ENCODE measurements around the gene RBBP8NL.

Gene RBBP8NL

GRCh38 chr20:62368976-62369814 lies 58.1 kb downstream of the RBBP8NL start:
- H3K4me1 ChIP-seq (ENCODE audit: control insufficient read depth, insufficient read depth, low read length), result peaks cover 85% of the 10 kb centered on the region

GRCh38 chr20:62368392-62368975 lies 58.9 kb downstream of the RBBP8NL start:
- Histone ChIP-seq H3K27me3 (ENCODE audit: control insufficient read depth in 1 of 2, insufficient read depth in 2 of 2, low read length in 2 of 2) (no peaks in the 10 kb centered on the region), H3K27ac (ENCODE audit: low read length) (peak overlapping the region; percentile 99), H3K9ac (ENCODE audit: low read length in 2 of 2) (peak overlapping the region; percentile 42 to 61), H3K4me1 (ENCODE audit: control insufficient read depth, insufficient read depth, low read length) (peaks cover 86% of the 10 kb centered on the region), H3K4me3 (ENCODE audit: low read length in 2 of 2) (peak overlapping the region; percentile 31 to 68), H3K9me3 (ENCODE audit: control insufficient read depth in 2 of 2, low read length in 2 of 2) (no peaks in the 10 kb centered on the region), H3K36me3 (ENCODE audit: control insufficient read depth in 2 of 2, insufficient read depth in 2 of 2, low read length in 2 of 2) (no peaks in the 10 kb centered on the region)

More at GRCh38 chr20:62368976-62369814, 58.1 kb downstream of the RBBP8NL start:
- H3K9me3 ChIP-seq (ENCODE audit: control insufficient read depth in 2 of 2, low read length in 2 of 2), result no peaks in the 10 kb centered on the region
- no peaks in the 10 kb centered on the region for H3K27me3 ChIP-seq (ENCODE audit: control insufficient read depth in 1 of 2, insufficient read depth in 2 of 2, low read length in 2 of 2)
- peak overlapping the region; percentile 29 to 61 for H3K9ac ChIP-seq (ENCODE audit: low read length in 2 of 2)
- H3K36me3 ChIP-seq (ENCODE audit: control insufficient read depth in 2 of 2, insufficient read depth in 2 of 2, low read length in 2 of 2), result no peaks in the 10 kb centered on the region
- H3K4me3 ChIP-seq (ENCODE audit: low read length in 2 of 2), result peak overlapping the region in 1 of 2 donors; percentile 68
- peak overlapping the region; percentile 99 for H3K27ac ChIP-seq (ENCODE audit: low read length)

DNA sequence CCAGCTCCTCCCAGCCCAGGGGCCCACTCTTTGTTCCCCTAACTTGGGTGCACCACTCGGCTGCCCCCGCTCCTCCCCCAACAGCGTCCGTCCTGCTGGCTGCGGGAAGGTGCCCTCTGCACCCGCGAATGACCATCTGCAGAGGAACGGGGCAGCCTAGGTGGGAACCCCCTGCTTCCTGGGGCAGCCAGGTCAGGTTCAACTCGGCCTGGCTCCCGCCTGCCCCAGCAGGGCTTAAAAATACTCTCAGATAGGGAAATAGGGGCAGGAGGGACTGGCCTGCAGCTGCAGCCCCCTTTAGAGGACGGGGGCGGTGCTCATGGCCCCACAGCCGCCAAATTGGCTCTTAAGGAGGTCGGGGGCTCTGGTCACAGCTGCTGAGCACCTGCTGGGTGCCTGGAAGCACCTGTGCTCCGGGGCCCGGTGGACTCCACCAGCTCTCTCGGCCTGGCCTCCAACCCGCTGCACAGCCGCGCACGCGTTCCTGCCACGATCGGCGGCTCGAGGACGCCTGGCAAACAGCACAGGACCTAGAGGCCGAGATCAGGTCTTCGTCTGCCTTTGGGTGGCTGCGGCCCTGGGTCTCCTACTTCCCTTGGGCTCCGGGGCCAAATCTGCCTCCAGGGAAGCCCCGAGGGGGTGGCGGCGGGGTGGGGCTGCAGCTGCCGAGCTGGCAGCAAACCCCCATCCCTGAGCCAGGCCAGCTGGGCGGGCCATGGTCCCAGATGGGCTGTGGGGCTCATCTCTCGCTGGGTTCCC lies 59.5 kb downstream of the RBBP8NL start:
- peaks cover 88% of the 10 kb centered on the region for H3K4me1 ChIP-seq (ENCODE audit: control insufficient read depth, insufficient read depth, low read length)
- H3K27me3 ChIP-seq (ENCODE audit: control insufficient read depth in 1 of 2, insufficient read depth in 2 of 2, low read length in 2 of 2), result no peaks in the 10 kb centered on the region
- peak overlapping the region; percentile 21 to 60 for H3K9ac ChIP-seq (ENCODE audit: low read length in 2 of 2)
- H3K27ac ChIP-seq (ENCODE audit: low read length), result peak overlapping the region; percentile 99
- no peaks in the 10 kb centered on the region for H3K36me3 ChIP-seq (ENCODE audit: control insufficient read depth in 2 of 2, insufficient read depth in 2 of 2, low read length in 2 of 2)
- H3K9me3 ChIP-seq (ENCODE audit: control insufficient read depth in 2 of 2, low read length in 2 of 2), result no peaks in the 10 kb centered on the region
- H3K4me3 ChIP-seq (ENCODE audit: low read length in 2 of 2), result peak overlapping the region; percentile 43 to 68

GRCh38 chr20:62367136-62367632 lies 60.2 kb downstream of the RBBP8NL start, which contains the start of gene LAMA5:
TSS of gene LAMA5 (minus strand) at chr20:62367312. CDS start at chr20:62367245, 67 bp downstream.
- peak within 1 kb of the TSS; percentile 76 to 87 for H3K9ac ChIP-seq (ENCODE audit: low read length in 2 of 2)
- H3K27me3 ChIP-seq (ENCODE audit: control insufficient read depth in 1 of 2, insufficient read depth in 2 of 2, low read length in 2 of 2), result no peaks in the 10 kb centered on the region
- H3K27ac ChIP-seq (ENCODE audit: low read length), result peak within 1 kb of the TSS; percentile 99
- H3K4me3 ChIP-seq (ENCODE audit: low read length in 2 of 2), result peak within 1 kb of the TSS; percentile 83 to 92
- H3K9me3 ChIP-seq (ENCODE audit: control insufficient read depth in 2 of 2, low read length in 2 of 2), result no peaks in the 10 kb centered on the region
- peaks cover 0 to 1% of the 10 kb centered on the region in 2 donors for H3K36me3 ChIP-seq (ENCODE audit: control insufficient read depth in 2 of 2, insufficient read depth in 2 of 2, low read length in 2 of 2)
- H3K4me1 ChIP-seq (ENCODE audit: control insufficient read depth, insufficient read depth, low read length), result peaks cover 90% of the 10 kb centered on the region

GRCh38 chr20:62366370-62367135 lies 60.8 kb downstream of the RBBP8NL start:
- Histone ChIP-seq H3K36me3 (ENCODE audit: control insufficient read depth in 2 of 2, insufficient read depth in 2 of 2, low read length in 2 of 2) (peaks cover 4% of the 10 kb centered on the region in 2 donors), H3K27me3 (ENCODE audit: control insufficient read depth in 1 of 2, insufficient read depth in 2 of 2, low read length in 2 of 2) (no peaks in the 10 kb centered on the region), H3K4me1 (ENCODE audit: control insufficient read depth, insufficient read depth, low read length) (peaks cover 90% of the 10 kb centered on the region), H3K27ac (ENCODE audit: low read length) (peak overlapping the region; percentile 87), H3K9ac (ENCODE audit: low read length in 2 of 2) (peak overlapping the region; percentile 76 to 87), H3K4me3 (ENCODE audit: low read length in 2 of 2) (peak overlapping the region; percentile 83 to 92), H3K9me3 (ENCODE audit: control insufficient read depth in 2 of 2, low read length in 2 of 2) (no peaks in the 10 kb centered on the region)

GRCh38 chr20:62365814-62366369 lies 61.4 kb downstream of the RBBP8NL start:
- no peaks in the 10 kb centered on the region for H3K27me3 ChIP-seq (ENCODE audit: control insufficient read depth in 1 of 2, insufficient read depth in 2 of 2, low read length in 2 of 2)
- no peaks in the 10 kb centered on the region for H3K9me3 ChIP-seq (ENCODE audit: control insufficient read depth in 2 of 2, low read length in 2 of 2)
- peak overlapping the region; percentile 76 to 87 for H3K9ac ChIP-seq (ENCODE audit: low read length in 2 of 2)
- peak overlapping the region; percentile 83 to 92 for H3K4me3 ChIP-seq (ENCODE audit: low read length in 2 of 2)
- H3K27ac ChIP-seq (ENCODE audit: low read length), result peak overlapping the region; percentile 87
- H3K4me1 ChIP-seq (ENCODE audit: control insufficient read depth, insufficient read depth, low read length), result peaks cover 90% of the 10 kb centered on the region
- peaks cover 4% of the 10 kb centered on the region in 2 donors for H3K36me3 ChIP-seq (ENCODE audit: control insufficient read depth in 2 of 2, insufficient read depth in 2 of 2, low read length in 2 of 2)

GRCh38 chr20:62364911-62365736 lies 62.2 kb downstream of the RBBP8NL start:
- Histone ChIP-seq H3K4me1 (ENCODE audit: control insufficient read depth, insufficient read depth, low read length) (peaks cover 86% of the 10 kb centered on the region), H3K9ac (ENCODE audit: low read length in 2 of 2) (peak overlapping the region; percentile 74 to 87), H3K4me3 (ENCODE audit: low read length in 2 of 2) (peak overlapping the region; percentile 83 to 92), H3K27me3 (ENCODE audit: control insufficient read depth in 1 of 2, insufficient read depth in 2 of 2, low read length in 2 of 2) (no peaks in the 10 kb centered on the region), H3K27ac (ENCODE audit: low read length) (peak overlapping the region; percentile 87), H3K36me3 (ENCODE audit: control insufficient read depth in 2 of 2, insufficient read depth in 2 of 2, low read length in 2 of 2) (peaks cover 4% of the 10 kb centered on the region in 2 donors), H3K9me3 (ENCODE audit: control insufficient read depth in 2 of 2, low read length in 2 of 2) (no peaks in the 10 kb centered on the region)

DNA sequence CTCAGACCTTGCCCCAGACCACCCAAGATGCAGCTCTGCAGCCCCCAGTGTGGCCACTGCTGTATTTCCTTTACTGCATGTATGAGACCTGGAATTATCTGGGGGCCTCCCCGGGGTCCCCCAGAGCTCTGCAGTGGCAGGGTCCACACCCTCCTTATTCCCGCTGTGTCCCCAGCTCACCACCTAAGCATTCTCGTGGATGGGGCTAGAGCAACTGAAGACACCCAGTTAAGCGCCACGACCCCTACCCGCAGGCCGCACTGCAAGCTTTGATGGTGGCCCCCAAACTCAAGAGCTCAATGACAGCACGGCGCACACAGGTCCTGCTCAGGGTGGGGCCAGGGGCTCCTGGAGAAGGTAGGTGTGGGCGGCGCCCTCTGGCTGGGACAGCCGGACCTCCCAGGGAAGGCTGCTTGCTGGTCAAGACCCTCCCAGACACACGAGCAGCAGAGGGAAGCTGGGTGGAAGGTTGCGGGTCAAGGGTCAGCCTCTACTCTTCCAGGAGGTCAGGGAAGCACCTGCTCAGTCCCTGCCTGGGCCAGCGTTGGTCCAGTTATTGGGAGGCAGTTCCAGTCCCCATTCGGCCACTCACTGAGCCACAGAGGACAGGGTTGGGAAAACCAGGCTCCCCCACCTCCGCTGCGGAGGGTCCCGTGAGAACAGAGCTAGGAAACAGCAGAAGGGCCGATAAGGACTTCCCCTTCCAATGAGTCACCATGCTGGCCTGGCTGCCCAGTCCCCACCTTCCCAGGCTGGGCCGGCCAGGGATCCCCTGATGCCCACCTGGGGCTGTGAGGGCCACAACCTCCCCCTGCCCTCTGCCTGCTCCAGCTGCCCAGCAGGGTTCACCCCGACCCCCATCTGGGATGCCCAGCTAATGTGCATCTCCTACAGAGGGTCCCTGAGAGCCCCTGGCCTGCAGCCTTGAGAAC lies 63.2 kb downstream of the RBBP8NL start:
- Histone ChIP-seq H3K27ac (ENCODE audit: low read length) (peak overlapping the region; percentile 87), H3K4me3 (ENCODE audit: low read length in 2 of 2) (peak overlapping the region; percentile 83 to 92), H3K36me3 (ENCODE audit: control insufficient read depth in 2 of 2, insufficient read depth in 2 of 2, low read length in 2 of 2) (peaks cover 4% of the 10 kb centered on the region in 2 donors), H3K4me1 (ENCODE audit: control insufficient read depth, insufficient read depth, low read length) (peaks cover 86% of the 10 kb centered on the region), H3K9me3 (ENCODE audit: control insufficient read depth in 2 of 2, low read length in 2 of 2) (no peaks in the 10 kb centered on the region), H3K27me3 (ENCODE audit: control insufficient read depth in 1 of 2, insufficient read depth in 2 of 2, low read length in 2 of 2) (no peaks in the 10 kb centered on the region), H3K9ac (ENCODE audit: low read length in 2 of 2) (peak overlapping the region; percentile 55 to 87)

Measured in stomach smooth muscle (tissue), 2 donors.